Common myeloid progenitor, CD34-positive (primary cell): ENCODE measurements around the gene SERPINB1.
"Not testable (repeated sequence)": the region's sequence is repeated elsewhere in the genome, so short reads cannot be mapped to it uniquely, and the experiment has no call there.

Source experiments
- CTCF ChIA-PET: fragments of 350-600 bp; sonication (Branson Sonifier 250); formaldehyde crosslinking; loops from one replicate; lab custom pipeline; 2021; ENCODE audit warnings: antibody characterized with exemption; lab: Charles Lee
- POLR2A ChIA-PET: fragments of 350-600 bp; sonication (Branson Sonifier 250); formaldehyde crosslinking; loops from one replicate; lab custom pipeline; 2021; ENCODE audit warnings: antibody characterized with exemption; lab: Charles Lee
- DNase-seq, 3 donors: peaks; one replicate each; pipeline versions ENCODE4 v3.0.0 to v3.0.0-alpha.2; 2013
- H3K27ac ChIP-seq, 2 experiments: 1 replicate in 1 of 2; 2 replicates in 1 of 2; pipeline ENCODE4 v1.7.0; 2013; ENCODE audit warnings: inconsistent platforms in 2 of 2, low read length in 2 of 2, mild to moderate bottlenecking in 2 of 2, low read depth in 1 of 2, moderate library complexity in 1 of 2; ENCODE audit not compliant: severe bottlenecking in 2 of 2, insufficient read depth in 1 of 2, poor library complexity in 1 of 2
- H3K27me3 ChIP-seq, 5 experiments: replicated peaks in 2 of 5; 1 replicate in 3 of 5; 2 replicates in 2 of 5; pipeline versions ENCODE4 v1.6.1 to v1.7.0; 2013; ENCODE audit warnings: low read length in 4 of 5, mild to moderate bottlenecking in 2 of 5, moderate library complexity in 2 of 5, inconsistent platforms in 1 of 5; ENCODE audit not compliant: insufficient read depth in 5 of 5, control insufficient read depth in 4 of 5
- H3K36me3 ChIP-seq, 4 experiments: 1 replicate in 2 of 4; 2 replicates in 2 of 4; pipeline versions ENCODE4 v1.6.1 to v1.7.0; 2013; ENCODE audit warnings: low read length in 3 of 4, control low read depth in 1 of 4, mild to moderate bottlenecking in 1 of 4; ENCODE audit not compliant: control insufficient read depth in 4 of 4, insufficient read depth in 4 of 4
- H3K4me1 ChIP-seq, 4 experiments: 1 replicate in 3 of 4; 2 replicates in 1 of 4; pipeline versions ENCODE4 v1.6.1 to v1.7.1; 2013; ENCODE audit warnings: low read length in 3 of 4, mild to moderate bottlenecking in 3 of 4, control low read depth in 1 of 4, inconsistent platforms in 1 of 4, moderate library complexity in 1 of 4; ENCODE audit not compliant: control insufficient read depth in 4 of 4, insufficient read depth in 4 of 4; ENCODE audit errors: control extremely low read depth in 1 of 4
- H3K4me3 ChIP-seq, 7 experiments: 1 replicate in 4 of 7; 2 replicates in 3 of 7; pipeline versions ENCODE4 v1.5.1 to v1.7.0; 2013; ENCODE audit warnings: mild to moderate bottlenecking in 7 of 7, low read length in 6 of 7, moderate library complexity in 6 of 7, inconsistent platforms in 2 of 7, low read depth in 2 of 7, control low read depth in 1 of 7; ENCODE audit not compliant: insufficient read depth in 4 of 7, control insufficient read depth in 1 of 7; ENCODE audit errors: extremely low read depth in 1 of 7
- H3K9me3 ChIP-seq, 5 experiments: 1 replicate in 4 of 5; 2 replicates in 1 of 5; pipeline versions ENCODE4 v1.6.1 to v1.7.1; 2013; ENCODE audit warnings: low read length in 4 of 5, mild to moderate bottlenecking in 2 of 5, inconsistent platforms in 1 of 5, low read depth in 1 of 5, moderate library complexity in 1 of 5; ENCODE audit not compliant: control insufficient read depth in 4 of 5, insufficient read depth in 2 of 5; ENCODE audit errors: control extremely low read depth in 1 of 5
- WGBS: methylation state at CpG from one replicate; pipeline ENCODE4 v1.1.5; 2013; ENCODE audit not compliant: insufficient coverage; 5-methylcytosine and 5-hydroxymethylcytosine counted together

SERPINB1 gene

GRCh38 chr6:2854396-2854982 lies 12.8 kb upstream of the SERPINB1 start:
- ChIA-PET CTCF (interaction anchor here (0.7 to 4.4 kb wide), 17 partner anchors 8 to 135 kb away, joined by 3 to 32 read pairs (median 5); no protein-coding TSS in a partner anchor), POLR2A (no interaction called here)
- peak overlapping the region in 6 of 7 experiments; percentile 15 to 72 (median 34) for H3K4me3 ChIP-seq
- H3K9me3 ChIP-seq = no peaks in the 10 kb centered on the region
- WGBS = 26% methylated on average over 8 of the region's 11 CpGs
- H3K36me3 ChIP-seq = no peaks in the 10 kb centered on the region
- peak overlapping the region; percentile 52 to 88 for H3K27ac ChIP-seq
- DNase-seq = no peak
- peaks cover 33 to 64% (median 59%) of the 10 kb centered on the region in 4 experiments for H3K4me1 ChIP-seq
- no peaks in the 10 kb centered on the region for H3K27me3 ChIP-seq

- peak overlapping the region in 6 of 7 experiments; percentile 16 to 72 (median 42) for H3K4me3 ChIP-seq
- peak; percentile 48 to 77 (median 73) for DNase-seq
- POLR2A ChIA-PET = no interaction called here
These were observed 12.2 kb upstream of the SERPINB1 start for GRCh38 chr6:2853769-2854395.

GRCh38 chr6:2853378-2853768 lies 11.7 kb upstream of the SERPINB1 start:
- CTCF ChIA-PET = interaction anchor here (0.7 to 2.5 kb wide), 7 partner anchors 11 to 149 kb away, joined by 3 to 13 read pairs (median 3); no protein-coding TSS in a partner anchor
- H3K27me3 ChIP-seq, POLR2A ChIA-PET, H3K9me3 ChIP-seq, H3K36me3 ChIP-seq, DNase-seq: not testable (repeated sequence)
- peak overlapping the region in 1 of 7 experiments; percentile 72 for H3K4me3 ChIP-seq
- peak overlapping the region in 1 of 2 experiments; percentile 88 for H3K27ac ChIP-seq
- peaks cover 27 to 53% (median 47%) of the 10 kb centered on the region in 4 experiments for H3K4me1 ChIP-seq
- no CpG with 5 or more reads among the region's 1 CpG for WGBS

More at GRCh38 chr6:2853769-2854395, 12.2 kb upstream of the SERPINB1 start:
- Histone ChIP-seq H3K36me3 (no peaks in the 10 kb centered on the region), H3K4me1 (peaks cover 30 to 58% (median 53%) of the 10 kb centered on the region in 4 experiments), H3K27ac (peak overlapping the region; percentile 52 to 88), H3K9me3 (no peaks in the 10 kb centered on the region), H3K27me3 (no peaks in the 10 kb centered on the region)
- CTCF ChIA-PET = interaction anchor here (0.7 to 4.4 kb wide), 9 partner anchors 8 to 148 kb away, joined by 3 to 32 read pairs (median 4); no protein-coding TSS in a partner anchor
- WGBS = 31% methylated on average over 14 of the region's 14 CpGs

- H3K27ac ChIP-seq = peak overlapping the region in 1 of 2 experiments; percentile 88
- POLR2A ChIA-PET = no interaction called here
These were observed 11.3 kb upstream of the SERPINB1 start for GRCh38 chr6:2852921-2853322.

GRCh38 chr6:2852514-2852855 lies 10.8 kb upstream of the SERPINB1 start:
- no peak overlapping the region for H3K4me3 ChIP-seq
- ChIA-PET POLR2A (no interaction called here), CTCF (interaction anchor here (1.9 kb wide), 1 partner anchor 61 kb away, joined by 7 read pairs; no protein-coding TSS in a partner anchor)
- no peaks in the 10 kb centered on the region for H3K36me3 ChIP-seq
- DNase-seq = no peak
- no peaks in the 10 kb centered on the region for H3K9me3 ChIP-seq
- H3K27ac ChIP-seq = no peak overlapping the region
- WGBS = 81% methylated on average over 6 of the region's 6 CpGs
- peaks cover 25 to 44% (median 39%) of the 10 kb centered on the region in 4 experiments for H3K4me1 ChIP-seq
- no peaks in the 10 kb centered on the region for H3K27me3 ChIP-seq

More at GRCh38 chr6:2852921-2853322, 11.3 kb upstream of the SERPINB1 start:
- no peak for DNase-seq
- H3K4me1 ChIP-seq = peaks cover 26 to 49% (median 43%) of the 10 kb centered on the region in 4 experiments
- CTCF ChIA-PET = interaction anchor here (1.1 to 1.9 kb wide), 4 partner anchors 11 to 75 kb away, joined by 3 to 7 read pairs (median 3); no protein-coding TSS in a partner anchor
- H3K9me3 ChIP-seq = no peaks in the 10 kb centered on the region
- H3K27me3 ChIP-seq = no peaks in the 10 kb centered on the region
- no peak overlapping the region for H3K4me3 ChIP-seq
- H3K36me3 ChIP-seq = no peaks in the 10 kb centered on the region
- 95% methylated on average over 8 of the region's 10 CpGs for WGBS

GRCh38 chr6:2851727-2852513 lies 10.3 kb upstream of the SERPINB1 start:
- no peak for DNase-seq
- Histone ChIP-seq H3K9me3 (no peaks in the 10 kb centered on the region), H3K4me3 (no peak overlapping the region), H3K4me1 (peaks cover 24 to 39% (median 33%) of the 10 kb centered on the region in 4 experiments), H3K27me3 (no peaks in the 10 kb centered on the region), H3K36me3 (no peaks in the 10 kb centered on the region), H3K27ac (no peak overlapping the region)
- ChIA-PET CTCF (interaction anchor here (0.8 to 13.9 kb wide), 5 partner anchors 49 to 137 kb away, joined by 3 to 208 read pairs (median 5); no protein-coding TSS in a partner anchor), POLR2A (no interaction called here)
- WGBS = 95% methylated on average over 17 of the region's 17 CpGs
